Memory B cell (primary cell): ENCODE data around the gene UST.

Experiments
- ATAC-seq: fragments of 150-1000 bp; cut with Tn5 transposase; 2 replicates; pipeline ENCODE4 v1.10.0; 2021; ENCODE audit warnings: low read depth, mild to moderate bottlenecking, moderate library complexity
- DNase-seq, 2 donors: peaks; one replicate each; pipeline ENCODE4 v3.0.0; 2022; ENCODE audit warnings: low spot score in 2 of 2
- H3K27ac Mint-ChIP-seq: one replicate; pipeline ENCODE4 v1.8.0; 2022; ENCODE audit warnings: mild to moderate bottlenecking, moderate library complexity, mixed read lengths
- H3K27me3 Mint-ChIP-seq: one replicate; pipeline ENCODE4 v1.8.0; 2022; ENCODE audit warnings: mixed read lengths
- H3K36me3 Mint-ChIP-seq: one replicate; pipeline ENCODE4 v1.8.0; 2022; ENCODE audit warnings: mild to moderate bottlenecking, mixed read lengths
- H3K4me1 Mint-ChIP-seq: one replicate; pipeline ENCODE4 v1.8.0; 2022; ENCODE audit warnings: mixed read lengths
- H3K4me3 Mint-ChIP-seq: one replicate; pipeline ENCODE4 v1.8.0; 2022; ENCODE audit warnings: mild to moderate bottlenecking, moderate library complexity, mixed read lengths
- H3K9me3 Mint-ChIP-seq: one replicate; pipeline ENCODE4 v1.8.0; 2022; ENCODE audit warnings: mixed read lengths

Gene UST

GRCh38 chr6:148746363-148747144 lies at the start of gene UST:
UST (plus strand) TSS chr6:148747030; CDS start chr6:148747431, 401 bp downstream.
- Mint-ChIP-seq H3K9me3 (no peaks in the 10 kb centered on the region), H3K27me3 (no peaks in the 10 kb centered on the region), H3K4me3 (peak within 1 kb of the TSS; percentile 99), H3K4me1 (peaks cover 38% of the 10 kb centered on the region), H3K27ac (peak within 1 kb of the TSS; percentile 97), H3K36me3 (no peaks in the 10 kb centered on the region)
- peak; percentile 57 to 71 for DNase-seq
- peak; percentile 52 for ATAC-seq

- peaks cover 4% of the 10 kb centered on the region for H3K9me3 Mint-ChIP-seq
- peaks cover 26% of the 10 kb centered on the region for H3K4me1 Mint-ChIP-seq
- no peaks in the 10 kb centered on the region for H3K27me3 Mint-ChIP-seq
- DNase-seq: no peak
- no peak overlapping the region for H3K4me3 Mint-ChIP-seq
- H3K27ac Mint-ChIP-seq: no peak overlapping the region
- no peak for ATAC-seq
- no peaks in the 10 kb centered on the region for H3K36me3 Mint-ChIP-seq
Observed at GRCh38 chr6:148697895-148698440, 48.9 kb upstream of the UST start.

GRCh38 chr6:148698671-148699180 lies 48.1 kb upstream of the UST start:
- Mint-ChIP-seq H3K4me1 (peaks cover 23% of the 10 kb centered on the region), H3K4me3 (no peak overlapping the region), H3K27me3 (no peaks in the 10 kb centered on the region), H3K36me3 (no peaks in the 10 kb centered on the region), H3K27ac (no peak overlapping the region), H3K9me3 (peaks cover 5% of the 10 kb centered on the region)
- ATAC-seq (no peak), DNase-seq (no peak)

- DNase-seq: no peak
- ATAC-seq: no peak
- Mint-ChIP-seq H3K9me3 (peaks cover 5% of the 10 kb centered on the region), H3K27ac (peak overlapping the region; percentile 81), H3K4me1 (peaks cover 11% of the 10 kb centered on the region), H3K27me3 (no peaks in the 10 kb centered on the region), H3K4me3 (peak overlapping the region; percentile 81), H3K36me3 (no peaks in the 10 kb centered on the region)
Observed at GRCh38 chr6:148700047-148700715, 46.6 kb upstream of the UST start.

- H3K27ac Mint-ChIP-seq: peak overlapping the region; percentile 81
- peak; percentile 93 for ATAC-seq
Observed at GRCh38 chr6:148700741-148701311, 46.0 kb upstream of the UST start.

GRCh38 chr6:148701375-148701774 lies 45.5 kb upstream of the UST start:
- no peak for ATAC-seq
- Mint-ChIP-seq H3K27me3 (no peaks in the 10 kb centered on the region), H3K9me3 (peaks cover 5% of the 10 kb centered on the region), H3K36me3 (no peaks in the 10 kb centered on the region), H3K4me3 (peak overlapping the region; percentile 81), H3K4me1 (peaks cover 11% of the 10 kb centered on the region), H3K27ac (peak overlapping the region; percentile 81)
- DNase-seq: no peak

More at GRCh38 chr6:148700741-148701311, 46.0 kb upstream of the UST start:
- Mint-ChIP-seq H3K4me3 (peak overlapping the region; percentile 81), H3K36me3 (no peaks in the 10 kb centered on the region), H3K27me3 (no peaks in the 10 kb centered on the region), H3K4me1 (peaks cover 11% of the 10 kb centered on the region), H3K9me3 (peaks cover 5% of the 10 kb centered on the region)
- DNase-seq: peak in 1 of 2 donors; percentile 12

GRCh38 chr6:148703900-148704299 lies 42.9 kb upstream of the UST start:
- Mint-ChIP-seq H3K27me3 (no peaks in the 10 kb centered on the region), H3K4me1 (peaks cover 11% of the 10 kb centered on the region), H3K27ac (no peak overlapping the region), H3K36me3 (no peaks in the 10 kb centered on the region), H3K9me3 (peaks cover 4% of the 10 kb centered on the region), H3K4me3 (no peak overlapping the region)
- ATAC-seq: no peak
- no peak for DNase-seq

- H3K4me1 Mint-ChIP-seq: peaks cover 11% of the 10 kb centered on the region
- no peak overlapping the region for H3K27ac Mint-ChIP-seq
- peaks cover 4% of the 10 kb centered on the region for H3K9me3 Mint-ChIP-seq
- H3K36me3 Mint-ChIP-seq: no peaks in the 10 kb centered on the region
- no peak for DNase-seq
- ATAC-seq: no peak
- no peak overlapping the region for H3K4me3 Mint-ChIP-seq
- H3K27me3 Mint-ChIP-seq: no peaks in the 10 kb centered on the region
Observed at GRCh38 chr6:148704400-148705246, 42.2 kb upstream of the UST start.

- Mint-ChIP-seq H3K27me3 (no peaks in the 10 kb centered on the region), H3K27ac (no peak overlapping the region), H3K36me3 (no peaks in the 10 kb centered on the region), H3K9me3 (peaks cover 4% of the 10 kb centered on the region), H3K4me3 (no peak overlapping the region), H3K4me1 (peaks cover 2% of the 10 kb centered on the region)
- no peak for DNase-seq
- no peak for ATAC-seq
Observed at GRCh38 chr6:148708707-148709106, 38.1 kb upstream of the UST start.

GRCh38 chr6:148709577-148709976 lies 37.3 kb upstream of the UST start:
- H3K27me3 Mint-ChIP-seq: no peaks in the 10 kb centered on the region
- H3K27ac Mint-ChIP-seq: no peak overlapping the region
- DNase-seq (no peak), ATAC-seq (no peak)
- H3K4me3 Mint-ChIP-seq: no peak overlapping the region
- H3K9me3 Mint-ChIP-seq: peaks cover 5% of the 10 kb centered on the region
- peaks cover 2% of the 10 kb centered on the region for H3K36me3 Mint-ChIP-seq
- H3K4me1 Mint-ChIP-seq: peaks cover 2% of the 10 kb centered on the region

GRCh38 chr6:148711833-148712654 lies 34.8 kb upstream of the UST start:
- H3K4me3 Mint-ChIP-seq: no peak overlapping the region
- H3K4me1 Mint-ChIP-seq: no peaks in the 10 kb centered on the region
- ATAC-seq (no peak), DNase-seq (no peak)
- peaks cover 4% of the 10 kb centered on the region for H3K36me3 Mint-ChIP-seq
- no peak overlapping the region for H3K27ac Mint-ChIP-seq
- H3K9me3 Mint-ChIP-seq: peaks cover 5% of the 10 kb centered on the region
- H3K27me3 Mint-ChIP-seq: no peaks in the 10 kb centered on the region

GRCh38 chr6:148713033-148713738 lies 33.6 kb upstream of the UST start:
- Mint-ChIP-seq H3K27ac (no peak overlapping the region), H3K9me3 (peaks cover 5% of the 10 kb centered on the region), H3K4me1 (no peaks in the 10 kb centered on the region), H3K4me3 (no peak overlapping the region), H3K36me3 (peaks cover 4% of the 10 kb centered on the region), H3K27me3 (no peaks in the 10 kb centered on the region)
- ATAC-seq (no peak), DNase-seq (no peak)
